HepG2 (cell line): ENCODE results near the gene GPRC5D.

ENCODE experiments used
- EZH2 ChIP-seq: conservative IDR thresholded peaks from 2 replicates; pipeline ENCODE4 v1.6.1; 2012; ENCODE audit warnings: mild to moderate bottlenecking, low read depth, low read length, moderate library complexity
- HNRNPL ChIP-seq: fragments of 200-400 bp; formaldehyde crosslinking; IDR thresholded peaks from 2 replicates; pipeline ENCODE4 v1.6.1; 2017; ENCODE audit warnings: mild to moderate bottlenecking, low read depth, low read length
- PAX8 ChIP-seq: sonication (generic); formaldehyde crosslinking; IDR thresholded peaks from 2 replicates; pipeline ENCODE4 v1.8.0; 2022; ENCODE audit warnings: mild to moderate bottlenecking, missing genetic modification reagents, borderline replicate concordance
- ZBTB49 ChIP-seq: sonication (generic); formaldehyde crosslinking; IDR thresholded peaks from 2 replicates; pipeline ENCODE4 v1.4.0; 2020; ENCODE audit warnings: missing genetic modification reagents, borderline replicate concordance
- ZFAT ChIP-seq: sonication (generic); formaldehyde crosslinking; conservative IDR thresholded peaks from 2 replicates; pipeline ENCODE4 v1.8.1; 2023; ENCODE audit warnings: missing genetic modification reagents, inconsistent platforms
- ZNF20 ChIP-seq: sonication (generic); formaldehyde crosslinking; IDR thresholded peaks from 2 replicates; pipeline ENCODE4 v1.4.0; 2020; ENCODE audit warnings: mild to moderate bottlenecking, moderate library complexity, missing genetic modification reagents
- ZNF280B ChIP-seq: sonication (generic); formaldehyde crosslinking; IDR thresholded peaks from 2 replicates; pipeline ENCODE4 v1.5.0; 2020; ENCODE audit warnings: missing genetic modification reagents, mild to moderate bottlenecking, borderline replicate concordance
- ZNF34 ChIP-seq: sonication (generic); formaldehyde crosslinking; IDR thresholded peaks from 2 replicates; pipeline ENCODE4 v1.4.0; 2020; ENCODE audit warnings: mild to moderate bottlenecking, missing genetic modification reagents, borderline replicate concordance
- ZZZ3 ChIP-seq: sonication (generic); formaldehyde crosslinking; IDR thresholded peaks from 2 replicates; pipeline ENCODE4 v1.4.0; 2020; ENCODE audit warnings: missing genetic modification reagents, mild to moderate bottlenecking, borderline replicate concordance

- TF ChIP-seq ZNF280B (CRISPR knock-in tag) = no peak
- TF ChIP-seq ZBTB49 = no peak
- no peak for TF ChIP-seq ZZZ3
- no peak for TF ChIP-seq ZNF34 (CRISPR knock-in tag)
- no peak for TF ChIP-seq HNRNPL
- no peak for TF ChIP-seq PAX8
- no peak for TF ChIP-seq ZNF20 (CRISPR knock-in tag)
- no peak for TF ChIP-seq ZFAT
- TF ChIP-seq EZH2 = no peak
These were observed 50.7 kb downstream of the GPRC5D start for GRCh38 chr12:12901158-12901791.
